HG03520 (cell line): Measurements from ENCODE around the gene TDO2.
"Not testable (repeated sequence)": the region's sequence is repeated elsewhere in the genome, so short reads cannot be mapped to it uniquely, and the experiment has no call there.

Source experiments
- ATAC-seq: cut with Tn5 transposase; IDR thresholded peaks from one replicate; pipeline ENCODE4 v1.9.1; 2021; ENCODE audit warnings: mild to moderate bottlenecking, moderate library complexity; ENCODE audit not compliant: unreplicated experiment

Gene TDO2

DNA sequence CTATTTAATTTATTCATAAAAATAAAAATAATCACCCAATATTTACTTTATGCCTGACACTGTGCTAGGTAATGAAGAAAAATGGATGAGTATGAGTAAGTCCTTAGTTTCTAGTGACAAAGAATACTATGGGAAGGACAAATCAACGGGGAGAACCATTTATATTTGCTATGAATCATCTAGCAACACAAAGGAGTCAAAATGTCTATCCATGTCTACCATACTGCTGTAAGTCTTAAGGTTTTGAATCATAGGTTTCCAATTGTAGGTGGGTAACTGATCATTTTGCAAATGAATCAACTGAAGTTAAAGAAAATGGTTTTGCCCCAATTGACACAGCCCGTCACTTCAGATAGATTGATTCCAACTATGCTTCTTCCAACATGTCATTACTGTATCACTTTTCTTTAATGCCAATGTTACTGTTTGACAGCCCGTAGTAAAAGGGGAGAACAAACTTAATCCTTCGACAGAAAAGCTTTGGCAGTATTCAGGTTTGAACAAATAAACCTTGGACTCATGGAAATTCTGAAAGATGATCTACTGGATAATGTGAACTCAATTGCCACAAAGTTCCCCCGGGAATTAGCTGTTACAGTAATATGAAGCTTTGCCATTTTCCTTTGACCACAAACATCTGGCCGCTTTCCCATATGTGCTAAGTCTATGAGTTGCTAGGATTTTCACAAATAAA lies 3.2 kb downstream of the TDO2 start:
- ATAC-seq: no peak

DNA sequence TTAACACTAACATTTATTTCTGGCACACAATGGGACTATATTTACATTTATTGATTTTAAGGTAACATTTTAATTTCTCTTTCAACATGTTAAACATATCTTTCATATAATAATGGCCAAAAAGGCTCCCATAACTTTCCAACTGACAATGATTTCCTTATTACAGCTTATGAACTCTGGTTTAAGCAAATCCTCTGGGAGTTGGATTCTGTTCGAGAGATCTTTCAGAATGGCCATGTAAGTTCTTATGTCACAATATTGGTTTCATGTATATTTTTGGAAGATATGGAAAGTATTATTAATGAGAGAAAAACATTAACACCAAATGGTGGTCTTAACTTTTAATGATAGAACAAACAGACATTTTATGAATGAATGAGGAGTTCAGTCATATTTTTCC lies 4.1 kb downstream of the TDO2 start:
- no peak for ATAC-seq

DNA sequence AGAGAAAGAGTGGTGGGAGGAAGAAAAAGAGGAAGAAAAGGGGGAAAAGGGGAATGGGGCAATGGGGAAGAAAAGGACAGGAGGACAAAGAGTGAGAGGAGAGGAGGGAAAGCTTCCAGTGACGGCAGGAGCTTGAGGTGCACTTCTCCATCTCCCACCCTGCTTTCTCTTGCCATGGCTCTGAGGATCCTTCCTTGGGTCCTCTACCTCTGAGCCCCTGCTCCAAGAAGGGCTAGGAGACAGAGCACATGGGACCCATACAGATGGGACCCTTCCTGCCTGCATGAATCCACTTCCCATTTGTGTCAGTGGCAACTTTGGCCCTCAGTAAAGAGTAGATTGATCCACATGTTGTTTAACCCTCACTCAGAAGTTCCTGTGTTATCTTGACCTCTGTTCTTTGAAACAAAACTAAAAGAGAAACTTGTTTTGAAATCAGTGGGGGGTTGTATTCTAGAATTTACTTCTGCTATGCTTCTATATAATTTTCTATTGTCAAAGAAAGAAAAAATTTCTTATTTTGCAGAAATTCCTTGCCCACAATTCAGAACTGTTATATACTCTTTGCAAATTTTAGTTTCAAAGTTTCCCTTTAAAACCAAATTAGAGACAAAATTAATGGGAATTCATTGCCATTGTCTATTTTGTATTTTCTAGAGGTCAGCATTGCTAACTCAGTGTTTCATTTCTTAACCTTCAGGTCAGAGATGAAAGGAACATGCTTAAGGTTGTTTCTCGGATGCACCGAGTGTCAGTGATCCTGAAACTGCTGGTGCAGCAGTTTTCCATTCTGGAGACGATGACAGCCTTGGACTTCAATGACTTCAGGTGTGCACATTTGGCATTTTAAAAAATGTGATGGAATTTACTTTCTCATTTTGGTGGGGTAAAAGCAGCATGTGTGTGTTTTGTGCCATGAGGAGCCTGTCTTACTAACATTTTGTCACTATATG lies 5.0 kb downstream of the TDO2 start:
- peak; percentile 50 for ATAC-seq

DNA sequence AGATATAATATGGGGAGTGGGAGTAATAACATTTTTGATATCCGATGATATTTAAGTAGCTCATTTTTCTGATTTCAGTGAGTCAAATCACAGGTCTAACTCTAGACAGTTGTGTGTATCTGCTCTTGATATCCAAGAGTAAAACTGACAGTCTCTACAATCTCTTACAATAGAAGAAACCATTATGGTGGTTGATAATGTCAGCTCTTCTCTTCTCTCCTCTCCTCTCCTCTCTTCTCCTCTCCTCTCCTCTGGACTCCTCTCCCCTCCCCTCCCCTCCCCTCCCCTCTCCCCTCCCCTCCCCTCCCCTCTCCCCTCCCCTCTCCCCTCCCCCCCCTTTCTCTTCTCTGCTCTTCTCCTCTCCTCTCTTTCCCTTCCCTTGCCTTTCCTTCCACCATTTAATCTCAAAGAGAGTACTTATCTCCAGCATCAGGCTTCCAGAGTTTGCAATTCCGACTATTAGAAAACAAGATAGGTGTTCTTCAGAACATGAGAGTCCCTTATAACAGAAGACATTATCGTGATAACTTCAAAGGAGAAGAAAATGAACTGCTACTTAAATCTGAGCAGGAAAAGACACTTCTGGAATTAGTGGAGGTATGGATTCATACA lies 6.2 kb downstream of the TDO2 start:
- ATAC-seq: no peak

DNA sequence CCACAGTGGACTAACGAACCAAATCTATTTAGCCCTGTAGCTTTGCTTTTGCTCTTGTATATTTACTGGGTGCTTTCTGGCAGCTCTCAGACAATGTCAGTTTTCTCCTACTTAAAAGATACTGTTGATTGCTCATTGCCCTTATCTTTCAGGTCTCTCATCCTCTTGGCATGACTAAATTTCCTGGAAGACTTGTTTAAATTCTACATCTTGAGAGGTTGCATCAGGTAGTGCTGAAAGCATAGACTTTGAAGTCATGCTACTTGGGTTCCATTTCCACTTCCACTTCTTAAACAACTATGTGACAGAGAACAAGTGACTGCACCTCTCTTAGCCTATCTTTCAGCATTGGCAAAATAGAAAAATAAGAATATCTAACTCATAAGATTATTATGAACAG lies 8.4 kb downstream of the TDO2 start:
- no peak for ATAC-seq

DNA sequence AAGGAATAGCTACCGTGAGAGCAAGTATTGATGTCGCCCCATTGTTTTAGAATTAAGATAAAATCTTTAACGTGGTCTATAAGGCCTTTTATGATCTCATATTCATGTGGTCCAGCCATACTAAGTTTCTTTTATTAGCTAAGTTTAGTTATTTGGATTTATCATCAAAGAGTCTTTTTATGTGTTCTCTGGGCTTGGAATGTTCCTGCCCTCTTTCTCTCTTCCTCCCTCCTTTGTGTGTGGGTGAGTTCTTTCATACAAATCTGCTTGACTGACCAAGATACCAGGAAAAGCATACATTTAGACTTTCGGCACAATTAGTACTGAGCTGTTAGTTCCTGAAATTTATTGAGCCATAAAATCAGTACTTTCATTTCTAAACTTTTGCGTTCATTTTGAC lies 11.3 kb downstream of the TDO2 start:
- no peak for ATAC-seq

DNA sequence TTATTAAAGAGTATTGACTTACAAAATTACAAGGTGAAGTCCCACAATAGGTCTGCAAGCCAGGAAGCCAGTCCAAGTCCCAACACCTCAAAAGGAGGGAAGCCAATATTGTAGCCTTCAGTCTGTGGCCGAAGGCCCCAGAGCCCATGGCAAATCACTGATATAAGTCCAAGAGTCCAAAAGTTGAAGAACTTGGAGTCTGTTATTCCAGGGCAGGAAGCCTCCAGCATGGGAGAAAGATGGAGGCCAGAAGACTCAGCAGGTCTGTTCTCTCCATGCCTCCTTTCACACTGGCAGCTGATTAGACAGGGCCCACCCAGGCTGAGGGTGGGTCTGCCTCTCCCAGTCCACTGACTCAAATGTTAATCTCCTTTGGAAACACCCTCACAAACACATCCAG lies 18.1 kb downstream of the TDO2 start:
- no peak for ATAC-seq

DNA sequence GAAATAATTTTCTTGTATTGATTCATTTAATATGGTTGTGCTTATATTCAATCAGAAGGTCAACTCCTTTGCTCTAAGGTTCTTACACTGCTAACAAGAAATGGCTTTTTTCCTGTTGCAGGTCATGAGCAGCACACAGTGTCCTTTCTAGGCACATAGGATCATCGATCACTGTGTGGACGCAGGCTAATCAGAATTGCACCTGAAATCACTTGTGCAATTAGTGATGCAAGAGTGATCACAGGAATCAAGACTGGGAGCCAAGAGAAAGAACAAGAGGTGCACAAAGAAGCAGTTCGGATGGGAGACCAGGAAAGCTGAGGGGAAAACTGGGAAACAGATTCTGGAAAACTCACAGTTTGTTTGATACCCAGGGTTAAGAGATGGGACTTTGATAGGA lies 21.1 kb downstream of the TDO2 start:
- ATAC-seq: no peak

DNA sequence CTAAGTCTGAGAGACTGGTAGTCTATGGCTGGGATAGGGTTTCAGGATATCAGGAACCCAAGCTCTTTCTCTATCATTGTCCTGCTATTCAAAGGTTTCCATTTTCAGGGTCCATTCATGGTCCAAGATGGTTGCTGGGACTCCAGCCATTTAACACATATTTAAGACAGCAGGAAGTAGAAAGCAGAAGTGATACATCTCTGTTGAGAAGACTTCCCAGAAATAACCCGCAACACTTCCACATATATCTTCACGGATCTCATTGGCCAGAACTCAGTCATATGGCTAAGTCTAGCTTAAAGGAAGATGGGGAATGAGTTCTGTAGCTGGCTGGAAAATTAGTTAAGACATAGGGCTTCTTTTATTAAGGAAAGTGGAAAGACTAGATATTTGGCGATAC lies 26.3 kb downstream of the TDO2 start:
- no peak for ATAC-seq

DNA sequence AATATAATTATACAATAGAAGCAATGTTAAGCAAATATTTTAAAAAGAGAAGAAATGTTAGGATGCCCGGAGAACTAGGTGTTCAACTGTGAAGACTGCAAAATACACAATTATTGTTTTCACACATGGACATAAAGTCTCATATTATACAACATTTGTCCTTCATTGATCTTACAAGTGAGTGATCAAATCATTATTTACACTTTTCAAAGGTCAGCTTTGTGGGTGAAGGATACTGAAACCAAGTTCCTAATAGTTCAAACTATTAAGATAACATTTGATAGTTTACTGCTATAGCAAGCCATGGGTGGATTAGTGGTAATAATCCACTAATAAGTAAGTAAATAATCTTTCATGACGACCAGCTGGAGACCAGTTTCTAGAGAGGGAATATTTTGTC lies 26.8 kb downstream of the TDO2 start:
- no peak for ATAC-seq

DNA sequence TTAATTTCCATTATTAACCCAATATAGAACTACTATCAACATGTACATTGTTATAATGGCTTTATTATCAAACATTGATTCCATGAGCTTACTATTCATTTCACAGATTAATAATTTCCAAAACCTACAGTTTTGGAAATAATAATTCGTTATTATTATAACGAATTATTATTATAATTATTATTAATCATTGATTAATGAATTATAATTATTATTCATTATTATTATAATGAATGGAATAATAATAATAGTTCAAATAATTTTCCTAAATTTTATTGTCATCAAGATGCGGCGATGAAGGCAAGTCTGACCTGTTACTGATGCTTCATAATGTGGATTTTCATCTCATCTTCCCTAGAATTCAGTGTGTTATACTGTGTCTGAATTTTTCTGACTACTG lies 28.1 kb downstream of the TDO2 start:
- no peak for ATAC-seq

DNA sequence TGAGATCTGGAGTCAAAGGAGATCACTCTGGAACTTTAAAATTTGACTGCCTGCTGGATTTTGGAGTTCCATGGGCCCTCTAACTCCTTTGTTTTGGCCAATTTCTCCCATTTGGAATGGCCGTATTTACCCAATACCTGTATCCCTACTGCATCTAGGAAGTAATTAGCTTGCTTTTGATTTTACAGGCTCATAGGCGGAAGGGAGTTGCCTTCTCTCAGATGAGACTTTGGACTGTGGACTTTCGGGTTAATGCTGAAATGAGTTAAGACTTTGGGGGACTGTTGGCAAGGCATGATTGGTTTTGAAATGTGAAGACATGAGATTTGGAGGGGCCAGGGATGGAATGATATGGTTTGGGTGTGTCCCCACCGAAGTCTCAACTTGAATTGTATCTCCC lies 31.1 kb downstream of the TDO2 start:
- ATAC-seq: not testable (repeated sequence)

DNA sequence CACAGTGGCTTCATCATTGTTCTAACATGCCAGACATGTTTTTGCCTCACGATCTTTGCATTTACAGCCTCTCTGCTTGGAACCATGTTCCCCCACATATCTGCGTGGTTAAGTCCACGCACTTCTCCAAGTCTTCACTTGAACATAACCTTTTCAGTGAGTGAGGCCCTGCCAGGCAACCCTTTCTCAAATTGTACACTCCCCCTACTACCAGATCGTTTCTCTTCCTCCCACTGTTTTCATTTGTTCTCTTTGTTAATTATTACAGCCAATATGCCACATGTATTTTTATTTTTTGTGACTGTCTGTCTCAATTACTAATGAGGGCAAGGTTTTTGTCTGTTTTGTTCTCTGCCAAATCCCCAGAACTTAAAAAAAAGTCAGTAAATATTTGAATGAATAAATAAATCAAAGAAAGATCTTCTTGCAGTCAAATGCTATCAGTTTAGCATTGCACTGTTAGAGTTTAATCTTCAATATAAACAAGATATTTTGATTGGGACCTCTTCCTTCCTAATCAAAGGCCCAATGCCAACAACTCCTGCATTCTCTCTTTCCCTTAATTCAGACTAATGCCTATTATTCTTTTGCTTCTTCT lies 32.0 kb downstream of the TDO2 start:
- no peak for ATAC-seq

DNA sequence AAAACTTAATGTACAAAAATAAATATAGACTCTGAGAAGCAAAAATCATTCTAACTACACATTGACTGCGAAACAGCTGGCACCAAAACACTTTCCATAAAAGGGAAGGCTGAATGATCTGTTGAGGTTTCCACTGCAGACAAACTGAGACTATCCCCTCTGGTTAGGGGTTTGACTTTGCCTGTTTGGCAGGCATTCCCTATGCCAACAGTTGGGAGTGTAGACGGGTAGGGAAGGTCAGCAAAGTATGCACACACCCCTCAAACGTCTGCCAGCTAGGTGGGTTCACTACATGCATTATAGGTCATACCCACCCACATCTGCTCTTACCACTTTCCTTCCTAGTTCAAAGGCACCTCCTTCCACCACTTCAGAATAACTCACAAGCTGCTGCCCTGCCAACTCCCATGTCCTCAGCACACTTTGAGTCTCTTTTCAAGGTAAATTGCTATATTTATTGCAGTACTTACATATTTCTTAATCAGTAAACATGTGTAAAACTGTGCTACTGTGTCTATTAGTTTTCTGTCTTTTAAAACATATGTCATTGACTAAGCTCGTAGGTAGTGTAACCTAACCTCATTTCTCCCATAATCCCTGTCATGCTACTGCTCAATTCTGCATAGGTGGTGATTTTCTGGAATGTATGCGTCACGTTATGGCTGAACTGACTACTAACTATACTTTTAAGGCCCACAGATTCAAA lies 37.7 kb downstream of the TDO2 start:
- no peak for ATAC-seq

DNA sequence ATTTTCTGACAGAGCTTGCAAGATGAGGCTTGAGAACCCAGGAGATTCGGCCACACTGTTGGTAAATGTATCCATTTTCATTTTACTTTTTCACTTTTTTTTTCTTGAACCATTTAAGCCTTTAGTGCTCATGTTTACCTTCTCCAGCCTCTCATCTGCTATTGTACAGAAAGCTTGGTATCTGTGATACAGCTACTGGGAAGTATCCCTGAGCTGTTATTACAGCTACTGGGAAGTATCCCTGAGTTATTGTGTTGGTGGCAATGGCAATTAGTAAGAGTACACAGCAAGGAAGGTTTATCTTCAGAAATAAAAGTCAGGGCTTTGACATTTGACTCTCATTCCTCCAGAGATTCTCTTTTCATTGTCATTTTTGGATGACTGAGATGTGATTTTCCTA lies 38.3 kb downstream of the TDO2 start:
- no peak for ATAC-seq

DNA sequence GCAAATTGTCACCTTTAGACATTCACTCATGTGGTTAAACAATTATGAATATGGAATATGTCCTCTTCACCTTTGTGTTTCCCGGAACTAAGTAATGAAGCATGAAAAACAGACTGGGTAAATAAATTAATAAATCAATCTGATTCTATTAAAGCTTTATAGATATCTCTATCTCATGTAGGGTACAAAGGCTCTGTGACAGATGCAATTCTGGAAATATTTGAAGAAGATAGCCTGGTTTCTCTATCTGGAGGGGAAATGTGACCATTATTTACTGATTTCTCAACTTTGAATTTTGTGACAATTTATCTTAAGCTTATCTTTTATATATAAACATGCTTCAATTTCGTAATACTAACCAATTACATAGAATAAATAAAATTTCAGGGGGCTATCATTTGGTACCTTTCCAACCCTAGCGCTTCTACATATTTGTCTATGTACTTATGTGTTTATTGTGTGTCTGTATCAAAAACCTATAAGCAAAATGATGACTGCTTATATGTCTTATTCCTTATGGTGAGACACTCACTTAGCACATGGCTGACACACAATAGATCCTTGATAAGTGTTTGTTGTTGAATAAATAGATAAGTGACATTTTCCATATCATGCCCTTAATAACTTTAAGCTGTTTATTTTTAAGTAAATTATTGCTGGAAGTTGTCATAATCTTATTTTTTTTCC lies 40.3 kb downstream of the TDO2 start:
- ATAC-seq: no peak

DNA sequence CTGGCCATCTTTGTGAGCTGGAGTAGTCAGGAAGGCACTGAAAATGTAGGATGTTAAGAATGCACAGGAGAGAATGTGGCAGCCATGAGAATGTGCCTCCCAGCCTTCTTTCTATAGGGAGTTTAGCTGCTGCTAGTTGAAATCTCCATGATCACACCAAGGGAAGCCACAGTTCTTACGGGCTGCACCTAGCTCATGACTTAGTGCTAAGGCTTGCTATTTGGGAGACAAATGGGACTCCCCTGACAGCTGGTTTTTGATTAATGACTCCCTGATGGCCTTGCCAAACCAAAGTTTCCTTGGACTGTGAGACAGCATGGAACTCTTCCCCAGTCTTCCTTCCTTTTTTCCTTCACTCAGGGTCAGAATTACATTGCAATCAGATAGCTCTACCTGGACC lies 41.0 kb downstream of the TDO2 start:
- no peak for ATAC-seq

DNA sequence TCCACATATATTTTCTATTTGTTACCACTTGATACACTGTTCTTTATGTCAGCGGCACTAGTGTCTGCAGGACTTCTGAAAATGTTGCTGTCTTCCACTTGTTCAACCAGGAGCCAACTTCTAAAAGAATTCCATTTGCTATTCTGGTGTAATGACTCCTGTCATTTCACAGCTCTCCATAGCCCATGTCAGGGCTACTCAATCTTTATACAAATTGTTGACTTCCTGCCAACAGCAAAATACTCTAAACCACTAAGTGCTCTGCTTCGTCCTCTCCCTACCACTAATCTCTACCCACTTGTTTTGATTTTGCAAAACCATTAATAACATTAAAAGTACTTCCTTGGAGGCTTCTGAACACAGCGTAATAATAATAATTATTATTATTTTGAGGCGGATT lies 43.0 kb downstream of the TDO2 start:
- ATAC-seq: no peak

DNA sequence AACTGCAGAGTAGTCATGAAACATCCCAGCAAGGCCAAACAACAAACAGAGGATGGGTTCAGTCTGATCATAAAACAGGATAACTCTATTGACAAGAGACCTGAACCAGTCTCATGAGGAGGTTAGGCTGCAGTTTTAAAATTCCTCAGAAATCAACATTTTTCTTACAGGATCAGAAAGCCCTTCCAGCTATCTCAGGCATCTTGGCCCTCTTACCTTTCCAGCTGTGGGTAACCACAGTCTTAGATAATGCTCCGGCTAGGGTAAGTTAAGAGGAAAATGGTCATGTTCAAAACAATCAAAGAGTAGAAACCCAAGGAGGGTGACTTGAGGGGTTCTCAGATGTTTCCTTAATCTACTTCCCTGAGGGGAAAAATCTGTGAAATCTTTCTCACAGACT lies 45.0 kb downstream of the TDO2 start:
- ATAC-seq: no peak

DNA sequence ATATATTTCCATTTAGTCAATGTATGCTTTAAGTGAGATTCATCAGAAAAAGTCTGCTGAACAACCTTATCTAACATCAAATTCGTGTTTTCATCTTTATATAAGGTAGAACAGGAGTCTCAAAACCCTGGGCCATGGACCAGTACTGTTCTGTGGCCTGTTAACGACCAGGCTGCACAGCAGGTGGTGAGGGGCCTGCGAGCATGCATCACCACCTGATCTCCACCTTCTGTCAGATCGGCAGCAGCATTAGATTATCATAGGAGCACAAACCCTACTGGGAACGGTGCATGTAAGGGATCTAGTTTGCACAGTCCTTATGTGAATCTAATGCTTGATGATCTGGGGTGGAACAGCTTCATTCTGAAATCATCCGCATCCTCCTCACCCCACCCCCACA lies 47.0 kb downstream of the TDO2 start:
- no peak for ATAC-seq
